MM.1S (cell line): ENCODE measurements around the gene PRR14.

Experiments
- CTCF ChIP-seq: fragments of 300-600 bp; sonication (generic); IDR thresholded peaks from 2 replicates; pipeline ENCODE4 v1.5.1; 2016; ENCODE audit warnings: antibody characterized with exemption, low read length, mixed read lengths
- EZH2 ChIP-seq: fragments of 300-600 bp; sonication (generic); optimal IDR thresholded peaks from 2 replicates; pipeline ENCODE3; 2017; ENCODE audit warnings: low read depth, mild to moderate bottlenecking, antibody characterized with exemption, low read length, mixed read lengths
- EZH2phosphoT487 ChIP-seq: fragments of 300-600 bp; sonication (generic); IDR thresholded peaks from 2 replicates; pipeline ENCODE4 v1.6.1; 2018; ENCODE audit warnings: antibody characterized with exemption, low read length

DNA sequence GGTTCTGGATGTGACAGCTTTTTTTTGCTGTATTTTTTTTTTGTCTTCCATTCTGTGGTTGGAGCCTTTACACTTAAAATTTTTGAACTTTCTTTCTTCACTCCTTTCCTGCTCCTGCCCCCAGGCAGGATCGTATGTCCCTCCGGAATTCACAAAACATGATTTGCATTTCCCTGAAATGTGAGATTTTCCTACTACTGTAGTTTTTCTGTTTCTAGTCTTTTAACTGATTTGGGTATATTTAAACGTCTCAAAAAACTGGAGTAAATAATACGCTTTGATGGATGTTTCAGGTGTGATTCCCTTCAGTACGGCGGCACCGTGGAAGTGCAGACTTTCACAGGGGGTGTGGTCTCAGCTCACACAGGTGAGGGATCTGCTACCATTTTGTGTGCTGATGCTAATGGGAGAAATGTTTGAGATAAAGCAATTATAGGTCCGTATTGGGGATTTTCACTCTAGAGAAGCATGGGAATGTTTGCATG, 48.9 kb downstream of the PRR14 start:
- TF ChIP-seq EZH2 (no peak), CTCF (no peak), EZH2phosphoT487 (no peak)
